Endothelial cell of umbilical vein (primary cell): ENCODE measurements around the gene RNF151.

Source experiments
- CTCF ChIP-seq, 2 donors: IDR thresholded peaks; 1 replicate in 1 of 2; 2 replicates in 1 of 2; pipeline ENCODE4 v1.5.1; 2011; ENCODE audit warnings: low read length in 2 of 2, mild to moderate bottlenecking in 2 of 2, moderate library complexity in 2 of 2, control low read depth in 1 of 2, inconsistent platforms in 1 of 2, low read depth in 1 of 2; ENCODE audit not compliant: insufficient read depth in 1 of 2; ENCODE audit errors: extremely low read depth in 1 of 2
- EZH2 ChIP-seq: IDR thresholded peaks from 2 replicates; pipeline ENCODE4 v1.6.1; 2012; ENCODE audit warnings: borderline replicate concordance, low read depth, mild to moderate bottlenecking, moderate library complexity, low read length, inconsistent platforms; ENCODE audit not compliant: severe bottlenecking
- GATA2 ChIP-seq: IDR thresholded peaks from 2 replicates; pipeline ENCODE4 v1.7.0; 2011; ENCODE audit warnings: low read depth, mild to moderate bottlenecking, moderate library complexity, mixed read lengths, low read length; ENCODE audit not compliant: insufficient read length, insufficient read depth
- POLR2A ChIP-seq: IDR thresholded peaks from 2 replicates; pipeline ENCODE4 v1.6.1; 2012; ENCODE audit warnings: low read depth, mild to moderate bottlenecking, control low read depth, low read length

- TF ChIP-seq CTCF (IDR thresholded peaks at IDR 0.05; ENCODE audit: extremely low read depth in 1 of 2, insufficient read depth in 1 of 2, low read depth in 1 of 2, low read length in 2 of 2) (no peak), EZH2 (no peak), GATA2 (no peak), POLR2A (no peak)
Measured at GRCh38 chr16:2001035-2001434, 34.4 kb downstream of the RNF151 start.
